ENCODE data around the gene SLC2A9.

- TF ChIP-seq TAF1 (IDR thresholded peaks at IDR 0.05; ENCODE audit: borderline replicate concordance, insufficient read depth, low read length) (no peak), POLR2AphosphoS5 (IDR thresholded peaks at IDR 0.05; ENCODE audit: low read depth, low read length) (no peak), REST (IDR thresholded peaks at IDR 0.05; ENCODE audit: insufficient read depth in 1 of 2, low read depth in 2 of 2, low read length in 2 of 2) (no peak)
Observed at GRCh38 chr4:10051517-10052135, 30.3 kb upstream of the SLC2A9 start.
